HEK293T (cell line): ENCODE measurements around the gene TCF20.

Source experiments
- ARNT ChIP-seq: fragments of 450-650 bp; IDR thresholded peaks from 2 replicates; pipeline ENCODE4 v1.6.1; 2017; ENCODE audit warnings: mild to moderate bottlenecking
- BHLHE40 ChIP-seq: fragments of 450-650 bp; IDR thresholded peaks from 2 replicates; pipeline ENCODE4 v1.6.1; 2016; ENCODE audit warnings: mild to moderate bottlenecking, moderate library complexity, borderline replicate concordance
- CTBP1 ChIP-seq: fragments of 450-650 bp; IDR thresholded peaks from 2 replicates; pipeline ENCODE4 v1.6.1; 2016; ENCODE audit warnings: borderline replicate concordance
- ELF4 ChIP-seq: fragments of 450-650 bp; IDR thresholded peaks from 2 replicates; pipeline ENCODE4 v1.6.1; 2017; ENCODE audit warnings: antibody characterized with exemption
- FOXA1 ChIP-seq: fragments of 450-650 bp; IDR thresholded peaks from 2 replicates; pipeline ENCODE4 v1.6.1; 2016; ENCODE audit warnings: mild to moderate bottlenecking
- FOXK2 ChIP-seq: fragments of 450-650 bp; IDR thresholded peaks from 2 replicates; pipeline ENCODE4 v1.6.1; 2016; ENCODE audit warnings: mild to moderate bottlenecking
- FOXM1 ChIP-seq: fragments of 450-650 bp; IDR thresholded peaks from 2 replicates; pipeline ENCODE4 v1.6.1; 2017; ENCODE audit warnings: mild to moderate bottlenecking, borderline replicate concordance
- HDGF ChIP-seq: fragments of 450-650 bp; IDR thresholded peaks from 2 replicates; pipeline ENCODE4 v1.6.1; 2017; ENCODE audit warnings: antibody characterized with exemption, borderline replicate concordance
- NFRKB ChIP-seq: fragments of 450-650 bp; IDR thresholded peaks from 2 replicates; pipeline ENCODE4 v1.6.1; 2016; ENCODE audit warnings: mild to moderate bottlenecking, moderate library complexity
- SP1 ChIP-seq: fragments of 450-650 bp; IDR thresholded peaks from 2 replicates; pipeline ENCODE4 v1.6.1; 2017
- SUZ12 ChIP-seq: fragments of 450-650 bp; IDR thresholded peaks from 2 replicates; pipeline ENCODE4 v1.6.1; 2016; ENCODE audit warnings: mild to moderate bottlenecking
- TARDBP ChIP-seq: fragments of 450-650 bp; IDR thresholded peaks from 2 replicates; pipeline ENCODE4 v1.6.1; 2016
- ZNF384 ChIP-seq: fragments of 450-650 bp; IDR thresholded peaks from 2 replicates; pipeline ENCODE4 v1.6.1; 2016

GRCh38 chr22:42298746-42299145 is 28.3 kb upstream of the TCF20 start:
- TF ChIP-seq FOXA1 (no peak), SP1 (no peak), FOXM1 (no peak), TARDBP (no peak), HDGF (no peak), ARNT (no peak), SUZ12 (no peak), FOXK2 (no peak), ELF4 (no peak), NFRKB (no peak), ZNF384 (no peak), BHLHE40 (no peak), CTBP1 (no peak)
